H1 (cell line): ENCODE measurements around the gene CPEB1. TPM values are rescaled to one million over a fixed set of nuclear protein-coding genes. Genes with fewer than 3 reads are reported as not detected.

Source experiments
- CTCF ChIA-PET: fragments of 300-600 bp; sonication (Branson Sonifier 250); formaldehyde crosslinking; loops from one replicate; lab custom pipeline; 2021; ENCODE audit not compliant: partially characterized antibody; lab: Charles Lee
- POLR2A ChIA-PET: fragments of 300-600 bp; sonication (Branson Sonifier 250); formaldehyde crosslinking; loops from one replicate; lab custom pipeline; 2021; ENCODE audit warnings: inconsistent platforms; ENCODE audit not compliant: partially characterized antibody; lab: Charles Lee
- DNase-seq, 2 experiments: peaks; one replicate each; pipeline versions ENCODE4 v3.0.0 to v3.0.0-alpha.2; 2010 to 2022; ENCODE audit warnings: low spot score in 2 of 2, low read depth in 1 of 2, mixed read lengths in 1 of 2
- FAIRE-seq: peaks from 2 replicates; lab custom pipeline; 2011; peaks lifted over from hg19 to GRCh38; lab: Jason Lieb, UNC
- H2AFZ ChIP-seq: 2 replicates; pipeline ENCODE4 v1.8.1; 2012; ENCODE audit warnings: low read length, inconsistent platforms
- H2AK5ac ChIP-seq: 2 replicates; pipeline ENCODE4 v1.6.1; 2013; ENCODE audit warnings: low read depth, low read length
- H2BK120ac ChIP-seq: replicated peaks from 2 replicates; pipeline ENCODE3; 2013; ENCODE audit warnings: low read depth, low read length, inconsistent platforms
- H2BK12ac ChIP-seq: 2 replicates; pipeline ENCODE4 v1.6.1; 2013; ENCODE audit warnings: low read depth, low read length
- H2BK15ac ChIP-seq: 2 replicates; pipeline ENCODE4 v1.6.1; 2013; ENCODE audit warnings: low read length
- H2BK20ac ChIP-seq: 2 replicates; pipeline ENCODE4 v1.6.1; 2013; ENCODE audit warnings: low read length
- H2BK5ac ChIP-seq: 2 replicates; pipeline ENCODE4 v1.6.1; 2013; ENCODE audit warnings: low read depth, low read length
- H3K14ac ChIP-seq: 2 replicates; pipeline ENCODE4 v1.6.1; 2013; ENCODE audit warnings: inconsistent platforms; ENCODE audit not compliant: insufficient read length
- H3K18ac ChIP-seq: 2 replicates; pipeline ENCODE4 v1.6.1; 2013; ENCODE audit warnings: low read length; ENCODE audit errors: extremely low read depth
- H3K23ac ChIP-seq: 2 replicates; pipeline ENCODE4 v1.6.1; 2013; ENCODE audit warnings: inconsistent platforms; ENCODE audit not compliant: insufficient read length
- H3K23me2 ChIP-seq: 2 replicates; pipeline ENCODE4 v1.6.1; 2013; ENCODE audit warnings: low read depth, low read length
- H3K27ac ChIP-seq: 2 replicates; pipeline ENCODE4 v1.6.1; 2011; ENCODE audit warnings: low read depth, low read length, inconsistent platforms
- H3K27me3 ChIP-seq, 4 experiments: replicated peaks in 1 of 4; 1 replicate in 1 of 4; 2 replicates in 3 of 4; pipeline versions ENCODE4 v1.6.1 to v1.8.1; 2011 to 2013; ENCODE audit warnings: low read length in 3 of 4, mild to moderate bottlenecking in 3 of 4, inconsistent platforms in 2 of 4, mixed read lengths in 2 of 4, moderate library complexity in 1 of 4; ENCODE audit not compliant: control insufficient read depth in 3 of 4, insufficient read depth in 3 of 4; ENCODE audit errors: extremely low read depth in 1 of 4
- H3K36me3 ChIP-seq, 4 experiments: 2 replicates each; pipeline versions ENCODE4 v1.6.1 to v1.8.1; 2011 to 2013; ENCODE audit warnings: mild to moderate bottlenecking in 4 of 4, low read length in 3 of 4, moderate library complexity in 2 of 4, control low read depth in 1 of 4, inconsistent platforms in 1 of 4; ENCODE audit not compliant: insufficient read depth in 4 of 4, control insufficient read depth in 2 of 4
- H3K4ac ChIP-seq: replicated peaks from 2 replicates; pipeline ENCODE3; 2013; ENCODE audit warnings: low read length, low read depth, mixed read lengths, inconsistent platforms; ENCODE audit not compliant: insufficient read length
- H3K4me1 ChIP-seq, 4 experiments: replicated peaks in 1 of 4; 1 replicate in 1 of 4; 2 replicates in 3 of 4; pipeline versions ENCODE4 v1.6.1 to v1.8.1; 2011 to 2013; ENCODE audit warnings: low read length in 3 of 4, inconsistent platforms in 2 of 4, mixed read lengths in 1 of 4; ENCODE audit not compliant: insufficient read depth in 4 of 4, control insufficient read depth in 3 of 4
- H3K4me2 ChIP-seq, 2 experiments: 2 replicates each; pipeline versions ENCODE4 v1.6.1 to v1.8.1; 2011 to 2013; ENCODE audit warnings: low read depth in 2 of 2, low read length in 2 of 2, control low read depth in 1 of 2, inconsistent platforms in 1 of 2, mild to moderate bottlenecking in 1 of 2; ENCODE audit not compliant: insufficient read depth in 1 of 2
- H3K4me3 ChIP-seq, 4 experiments: fragments of 200-600, 300-600 bp in 1 of 4; sonication (generic), shearing (Covaris generic), sonication (Bioruptor Twin) in 1 of 4; 2 replicates each; pipeline versions ENCODE4 v1.5.1 to v1.8.1; 2011 to 2016; ENCODE audit warnings: low read length in 4 of 4, low read depth in 3 of 4, control low read depth in 2 of 4, inconsistent platforms in 2 of 4, mild to moderate bottlenecking in 2 of 4, mixed read lengths in 1 of 4, moderate library complexity in 1 of 4; ENCODE audit not compliant: insufficient read depth in 2 of 4; ENCODE audit errors: extremely low read depth in 1 of 4
- H3K56ac ChIP-seq: replicated peaks from 2 replicates; pipeline ENCODE3; 2013; ENCODE audit warnings: low read depth, mild to moderate bottlenecking, mixed read lengths, low read length, inconsistent platforms; ENCODE audit not compliant: insufficient read length
- H3K79me1 ChIP-seq: 2 replicates; pipeline ENCODE4 v1.6.1; 2013; ENCODE audit warnings: low read depth, low read length, control low read depth
- H3K79me2 ChIP-seq, 2 experiments: 2 replicates each; pipeline versions ENCODE4 v1.6.1 to v1.8.1; 2012 to 2013; ENCODE audit warnings: low read length in 2 of 2, mild to moderate bottlenecking in 2 of 2, inconsistent platforms in 1 of 2; ENCODE audit not compliant: insufficient read depth in 2 of 2, control insufficient read depth in 1 of 2
- H3K9ac ChIP-seq, 4 experiments: replicated peaks in 1 of 4; 1 replicate in 1 of 4; 2 replicates in 3 of 4; pipeline versions ENCODE4 v1.6.1 to v1.8.1; 2011 to 2013; ENCODE audit warnings: low read depth in 3 of 4, low read length in 3 of 4, control low read depth in 2 of 4, mild to moderate bottlenecking in 2 of 4, moderate library complexity in 2 of 4, inconsistent platforms in 1 of 4; ENCODE audit errors: extremely low read depth in 1 of 4
- H3K9me3 ChIP-seq, 2 experiments: 2 replicates each; pipeline versions ENCODE4 v1.6.1 to v1.8.1; 2012 to 2013; ENCODE audit warnings: mild to moderate bottlenecking in 2 of 2, moderate library complexity in 2 of 2, control low read depth in 1 of 2, inconsistent platforms in 1 of 2, low read depth in 1 of 2, low read length in 1 of 2, mixed read lengths in 1 of 2; ENCODE audit not compliant: insufficient read depth in 2 of 2
- H4K20me1 ChIP-seq, 2 experiments: replicated peaks in 1 of 2; 2 replicates each; pipeline versions ENCODE3 to v1.8.1; 2011 to 2013; ENCODE audit warnings: inconsistent platforms in 2 of 2, low read length in 2 of 2, mild to moderate bottlenecking in 1 of 2; ENCODE audit not compliant: insufficient read depth in 2 of 2, control insufficient read depth in 1 of 2
- H4K5ac ChIP-seq: 2 replicates; pipeline ENCODE4 v1.6.1; 2013; ENCODE audit warnings: low read length, low read depth, mixed read lengths, inconsistent platforms; ENCODE audit not compliant: insufficient read length
- H4K8ac ChIP-seq: 2 replicates; pipeline ENCODE4 v1.8.0; 2013; ENCODE audit warnings: mild to moderate bottlenecking, moderate library complexity, low read length, inconsistent platforms; ENCODE audit not compliant: insufficient read depth; ENCODE audit errors: extremely low read depth
- H4K91ac ChIP-seq: replicated peaks from 2 replicates; pipeline ENCODE3; 2013; ENCODE audit warnings: low read length, mixed read lengths, inconsistent platforms; ENCODE audit not compliant: insufficient read length
- BRCA1 ChIP-seq: IDR thresholded peaks from 2 replicates; pipeline ENCODE4 v1.6.1; 2012; ENCODE audit warnings: low read depth, low read length, improper control_type of control experiment
- JUN ChIP-seq: IDR thresholded peaks from 2 replicates; pipeline ENCODE4 v1.6.1; 2011; ENCODE audit warnings: low read depth, mild to moderate bottlenecking, improper control_type of control experiment, low read length
- POLR2AphosphoS5 ChIP-seq: IDR thresholded peaks from 2 replicates; pipeline ENCODE4 v1.6.1; 2011; ENCODE audit warnings: low read depth, low read length
- TAF1 ChIP-seq: IDR thresholded peaks from 2 replicates; pipeline ENCODE4 v1.6.1; 2011; ENCODE audit warnings: mild to moderate bottlenecking, low read depth, low read length
- WGBS, 2 experiments: shearing (Covaris generic) in 1 of 2; methylation state at CpG; one replicate each; pipeline versions ENCODE4 v1.1.6 to v1.1.7; 2013 to 2015; ENCODE audit warnings: low lambda C conversion rate in 2 of 2, mixed read lengths in 2 of 2, inconsistent platforms in 1 of 2, low coverage in 1 of 2, missing lambda C conversion rate in 1 of 2; ENCODE audit not compliant: insufficient replicate concordance in 2 of 2, insufficient coverage in 1 of 2, insufficient read length in 1 of 2; ENCODE audit errors: extremely low coverage in 1 of 2, missing lambda C conversion rate in 1 of 2; 5-methylcytosine and 5-hydroxymethylcytosine counted together
- polyA plus RNA-seq, 7 experiments: library from polyadenylated mRNA; depleted of rRNA in 3 of 7; stranded (reverse) in 5 of 7; unstranded in 2 of 7; fragments of >200 nt in 5 of 7; fragments of 200-250 nt in 2 of 7; gene quantifications; 1 replicate in 5 of 7; 2 replicates in 1 of 7; 4 replicates in 1 of 7; pipeline versions ENCODE4 v1.2.1 to v1.2.3, GENCODE V29; 2011 to 2013; ENCODE audit warnings: missing spikeins in 2 of 7, mixed read lengths in 2 of 7
- total RNA-seq: library from RNA; stranded (reverse); fragmentation: NEBNext Ultra II Directional; extraction: Animal tissue kit (Norgen Biotek cat#: 25700); gene quantifications from 2 replicates; pipeline ENCODE4 v1.2.1, GENCODE V29; 2021

The CPEB1 gene
- total and polyA plus RNA-seq, 2 of the 8 experiments (the other 6 are each of a cell fraction or from before 2014, with no cell fraction given): 4.4 to 4.5 TPM

- Histone ChIP-seq H3K4ac (no peak overlapping the region), H3K4me2 (no peak overlapping the region), H3K9me3 (no peaks in the 10 kb centered on the region), H3K79me1 (0 out of 2 replicates have a peak, but pooled peaks cover 2% of the 10 kb centered on the region), H4K5ac (no peak overlapping the region), H4K8ac (no peak overlapping the region), H2BK120ac (no peak overlapping the region), H3K79me2 (peaks cover 0 to 13% of the 10 kb centered on the region in 2 experiments; a peak in 2 of 4 replicates), H3K23ac (no peak overlapping the region), H3K14ac (no peak overlapping the region), H3K4me3 (no peak overlapping the region), H2BK5ac (no peak overlapping the region), H2BK15ac (no peak overlapping the region), H3K9ac (no peak overlapping the region), H2AK5ac (no peak overlapping the region)
- no peak for FAIRE-seq
- POLR2A ChIA-PET: interaction anchor here (1.2 to 7.0 kb wide), 2 partner anchors 7 to 148 kb away, joined by 3 to 125 read pairs; partner anchors contain the start of gene RPS17
- TF ChIP-seq POLR2AphosphoS5: 0 out of 2 replicates have a peak, but pooled peaks have one; percentile 20
- no peak for TF ChIP-seq BRCA1
- no peak for TF ChIP-seq TAF1
- TF ChIP-seq JUN: no peak
- TF ChIP-seq, all 59 proteins: peak for 1
- 89% methylated on average over 15 of the region's 15 CpGs; no CpG with 5 or more reads in 1 of the 2 experiments for WGBS, 2 experiments
- peaks cover 15 to 20% of the 10 kb centered on the region in 2 experiments for H4K20me1 ChIP-seq
- no peak overlapping the region for H3K56ac ChIP-seq
- CTCF ChIA-PET: interaction anchor here (1.1 to 5.1 kb wide), 3 partner anchors 9 to 149 kb away, joined by 3 to 54 read pairs (median 9); partner anchors contain the start of gene RPS17
- no peak overlapping the region for H3K18ac ChIP-seq
- no peak overlapping the region for H2BK20ac ChIP-seq
- no peak overlapping the region for H4K91ac ChIP-seq
- H3K27ac ChIP-seq: no peak overlapping the region
- no peaks in the 10 kb centered on the region for H3K27me3 ChIP-seq
- peak in 1 of 2 experiments; percentile 50 for DNase-seq
- peaks cover 2 to 5% (median 4%) of the 10 kb centered on the region in 4 experiments; a peak in 5 of 7 replicates for H3K4me1 ChIP-seq
- H2AFZ ChIP-seq: no peak overlapping the region
- peaks cover 19 to 42% (median 33%) of the 10 kb centered on the region in 4 experiments for H3K36me3 ChIP-seq
- H3K23me2 ChIP-seq: no peaks in the 10 kb centered on the region; the same call in 1 of the 2 replicates
- H2BK12ac ChIP-seq: no peak overlapping the region
These were observed 114.1 kb downstream of the CPEB1 start for GRCh38 chr15:82532991-82533481.
